Measurements from ENCODE around the gene LRRC1.

Gene LRRC1

GRCh38 chr6:53815381-53816119 is 20.7 kb downstream of the LRRC1 start:
- Histone ChIP-seq H3K27ac (ENCODE audit: low read length) (peak overlapping the region; percentile 15), H3K4me1 (ENCODE audit: control insufficient read depth in 1 of 2, insufficient read depth in 2 of 2, low read length in 2 of 2) (peaks cover 0 to 16% of the 10 kb centered on the region in 2 donors)

GRCh38 chr6:53818858-53819609 is 24.2 kb downstream of the LRRC1 start:
- peaks cover 0 to 18% of the 10 kb centered on the region in 2 donors for H3K4me1 ChIP-seq (ENCODE audit: control insufficient read depth in 1 of 2, insufficient read depth in 2 of 2, low read length in 2 of 2)
- H3K36me3 ChIP-seq (ENCODE audit: control insufficient read depth in 1 of 2, insufficient read depth in 2 of 2, low read length in 2 of 2), result no peaks in the 10 kb centered on the region

More at GRCh38 chr6:53815381-53816119, 20.7 kb downstream of the LRRC1 start:
- H3K9me3 ChIP-seq (ENCODE audit: control insufficient read depth in 1 of 2, low read length in 2 of 2), result no peaks in the 10 kb centered on the region
- H3K4me3 ChIP-seq (ENCODE audit: low read depth in 1 of 2, low read length in 2 of 2), result no peak overlapping the region
- no peaks in the 10 kb centered on the region for H3K27me3 ChIP-seq (ENCODE audit: low read depth, low read length)
- H3K36me3 ChIP-seq (ENCODE audit: control insufficient read depth in 1 of 2, insufficient read depth in 2 of 2, low read length in 2 of 2), result no peaks in the 10 kb centered on the region

GRCh38 chr6:53822401-53823125 is 27.8 kb downstream of the LRRC1 start:
- peaks cover 16 to 32% of the 10 kb centered on the region in 2 donors for H3K4me1 ChIP-seq (ENCODE audit: control insufficient read depth in 1 of 2, insufficient read depth in 2 of 2, low read length in 2 of 2)
- no peak overlapping the region for H3K4me3 ChIP-seq (ENCODE audit: low read depth in 1 of 2, low read length in 2 of 2)
- H3K27ac ChIP-seq (ENCODE audit: low read length), result no peak overlapping the region
- H3K9me3 ChIP-seq (ENCODE audit: control insufficient read depth in 1 of 2, low read length in 2 of 2), result no peaks in the 10 kb centered on the region
- no peaks in the 10 kb centered on the region for H3K27me3 ChIP-seq (ENCODE audit: low read depth, low read length)
- no peaks in the 10 kb centered on the region for H3K36me3 ChIP-seq (ENCODE audit: control insufficient read depth in 1 of 2, insufficient read depth in 2 of 2, low read length in 2 of 2)

More at GRCh38 chr6:53818858-53819609, 24.2 kb downstream of the LRRC1 start:
- Histone ChIP-seq H3K9me3 (ENCODE audit: control insufficient read depth in 1 of 2, low read length in 2 of 2) (no peaks in the 10 kb centered on the region), H3K4me3 (ENCODE audit: low read depth in 1 of 2, low read length in 2 of 2) (no peak overlapping the region), H3K27me3 (ENCODE audit: low read depth, low read length) (no peaks in the 10 kb centered on the region), H3K27ac (ENCODE audit: low read length) (no peak overlapping the region)

GRCh38 chr6:53824714-53825113 is 29.9 kb downstream of the LRRC1 start:
- H3K9me3 ChIP-seq (ENCODE audit: control insufficient read depth in 1 of 2, low read length in 2 of 2), result no peaks in the 10 kb centered on the region
- no peak overlapping the region for H3K4me3 ChIP-seq (ENCODE audit: low read depth in 1 of 2, low read length in 2 of 2)
- H3K4me1 ChIP-seq (ENCODE audit: control insufficient read depth in 1 of 2, insufficient read depth in 2 of 2, low read length in 2 of 2), result peaks cover 28 to 40% of the 10 kb centered on the region in 2 donors
- H3K27ac ChIP-seq (ENCODE audit: low read length), result no peak overlapping the region
- H3K36me3 ChIP-seq (ENCODE audit: control insufficient read depth in 1 of 2, insufficient read depth in 2 of 2, low read length in 2 of 2), result no peaks in the 10 kb centered on the region
- H3K27me3 ChIP-seq (ENCODE audit: low read depth, low read length), result no peaks in the 10 kb centered on the region

- no peak overlapping the region for H3K27ac ChIP-seq (ENCODE audit: low read length)
- no peaks in the 10 kb centered on the region for H3K27me3 ChIP-seq (ENCODE audit: low read depth, low read length)
- no peaks in the 10 kb centered on the region for H3K36me3 ChIP-seq (ENCODE audit: control insufficient read depth in 1 of 2, insufficient read depth in 2 of 2, low read length in 2 of 2)
- H3K4me3 ChIP-seq (ENCODE audit: low read depth in 1 of 2, low read length in 2 of 2), result no peak overlapping the region
- H3K4me1 ChIP-seq (ENCODE audit: control insufficient read depth in 1 of 2, insufficient read depth in 2 of 2, low read length in 2 of 2), result peaks cover 28 to 48% of the 10 kb centered on the region in 2 donors
- no peaks in the 10 kb centered on the region for H3K9me3 ChIP-seq (ENCODE audit: control insufficient read depth in 1 of 2, low read length in 2 of 2)
Observed at GRCh38 chr6:53825532-53826321, 30.9 kb downstream of the LRRC1 start.

- Histone ChIP-seq H3K4me3 (ENCODE audit: low read depth in 1 of 2, low read length in 2 of 2) (no peak overlapping the region), H3K4me1 (ENCODE audit: control insufficient read depth in 1 of 2, insufficient read depth in 2 of 2, low read length in 2 of 2) (peaks cover 28 to 42% of the 10 kb centered on the region in 2 donors), H3K9me3 (ENCODE audit: control insufficient read depth in 1 of 2, low read length in 2 of 2) (no peaks in the 10 kb centered on the region), H3K27ac (ENCODE audit: low read length) (no peak overlapping the region), H3K36me3 (ENCODE audit: control insufficient read depth in 1 of 2, insufficient read depth in 2 of 2, low read length in 2 of 2) (no peaks in the 10 kb centered on the region), H3K27me3 (ENCODE audit: low read depth, low read length) (no peaks in the 10 kb centered on the region)
Observed at GRCh38 chr6:53827531-53827930, 32.7 kb downstream of the LRRC1 start.

DNA sequence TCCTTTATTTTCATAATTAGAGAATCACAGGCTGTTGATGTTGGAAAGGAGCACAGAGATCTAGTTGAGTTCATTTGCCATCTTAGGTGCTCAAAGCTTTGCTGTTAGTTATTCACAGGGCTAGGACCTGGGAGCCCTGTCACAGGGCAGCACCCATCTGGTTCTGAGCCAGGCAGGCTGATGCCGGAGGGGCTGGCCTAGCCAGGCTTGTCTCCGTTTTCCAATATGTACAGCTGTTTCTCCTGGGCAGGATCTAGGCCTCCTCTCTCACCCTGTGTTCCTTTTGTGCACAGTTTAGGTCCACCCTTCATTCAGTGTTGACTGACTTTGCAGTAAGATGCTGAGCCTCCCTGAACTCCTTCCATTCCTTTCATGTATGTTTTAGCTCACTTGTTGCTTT is 33.4 kb downstream of the LRRC1 start:
- no peak overlapping the region for H3K4me3 ChIP-seq (ENCODE audit: low read depth in 1 of 2, low read length in 2 of 2)
- no peak overlapping the region for H3K27ac ChIP-seq (ENCODE audit: low read length)

DNA sequence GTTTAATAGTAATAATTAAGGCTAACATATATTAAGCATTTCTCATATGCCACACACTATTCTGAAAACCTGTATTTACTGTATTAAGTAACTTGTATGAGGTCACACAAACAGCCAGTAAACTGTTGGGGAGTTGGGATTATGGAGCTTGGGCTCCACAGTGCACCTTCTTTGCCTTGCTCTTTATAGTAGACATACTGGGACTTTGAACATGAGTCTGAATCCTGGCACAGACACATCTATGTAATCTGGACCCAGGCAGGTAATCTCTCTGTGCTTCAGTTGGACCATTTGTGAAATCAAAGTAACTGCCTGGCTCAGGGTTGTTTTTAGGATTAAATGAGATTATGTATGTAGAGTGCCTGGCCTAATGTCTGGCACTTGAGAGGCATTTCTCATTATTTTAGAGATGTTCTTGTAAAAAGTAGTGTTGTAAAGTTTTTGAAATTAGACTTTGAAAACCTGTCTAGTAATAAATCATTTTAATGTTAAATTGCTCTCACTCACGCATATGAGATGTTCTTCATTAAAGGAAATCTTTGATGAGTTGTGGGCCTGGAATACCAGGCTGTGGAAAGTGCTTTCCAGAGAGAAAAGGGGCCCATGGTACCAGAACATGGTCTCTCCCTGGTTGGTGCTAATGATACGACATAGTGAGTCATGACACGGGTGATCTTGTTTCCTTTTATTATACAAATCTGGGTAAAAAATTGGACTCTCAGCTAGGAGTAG is 34.3 kb downstream of the LRRC1 start:
- Histone ChIP-seq H3K36me3 (ENCODE audit: control insufficient read depth in 1 of 2, insufficient read depth in 2 of 2, low read length in 2 of 2) (no peaks in the 10 kb centered on the region), H3K4me1 (ENCODE audit: control insufficient read depth in 1 of 2, insufficient read depth in 2 of 2, low read length in 2 of 2) (peaks cover 32 to 42% of the 10 kb centered on the region in 2 donors), H3K27ac (ENCODE audit: low read length) (no peak overlapping the region), H3K27me3 (ENCODE audit: low read depth, low read length) (no peaks in the 10 kb centered on the region), H3K4me3 (ENCODE audit: low read depth in 1 of 2, low read length in 2 of 2) (no peak overlapping the region), H3K9me3 (ENCODE audit: control insufficient read depth in 1 of 2, low read length in 2 of 2) (no peaks in the 10 kb centered on the region)

More for the DNA sequence above, 33.4 kb downstream of the LRRC1 start:
- Histone ChIP-seq H3K4me1 (ENCODE audit: control insufficient read depth in 1 of 2, insufficient read depth in 2 of 2, low read length in 2 of 2) (peaks cover 32 to 42% of the 10 kb centered on the region in 2 donors), H3K9me3 (ENCODE audit: control insufficient read depth in 1 of 2, low read length in 2 of 2) (no peaks in the 10 kb centered on the region), H3K36me3 (ENCODE audit: control insufficient read depth in 1 of 2, insufficient read depth in 2 of 2, low read length in 2 of 2) (no peaks in the 10 kb centered on the region), H3K27me3 (ENCODE audit: low read depth, low read length) (no peaks in the 10 kb centered on the region)

GRCh38 chr6:53829698-53830221 is 35.0 kb downstream of the LRRC1 start:
- Histone ChIP-seq H3K4me1 (ENCODE audit: control insufficient read depth in 1 of 2, insufficient read depth in 2 of 2, low read length in 2 of 2) (peaks cover 32 to 42% of the 10 kb centered on the region in 2 donors), H3K27me3 (ENCODE audit: low read depth, low read length) (no peaks in the 10 kb centered on the region), H3K36me3 (ENCODE audit: control insufficient read depth in 1 of 2, insufficient read depth in 2 of 2, low read length in 2 of 2) (no peaks in the 10 kb centered on the region), H3K9me3 (ENCODE audit: control insufficient read depth in 1 of 2, low read length in 2 of 2) (no peaks in the 10 kb centered on the region), H3K27ac (ENCODE audit: low read length) (peak overlapping the region; percentile 24), H3K4me3 (ENCODE audit: low read depth in 1 of 2, low read length in 2 of 2) (no peak overlapping the region)

DNA sequence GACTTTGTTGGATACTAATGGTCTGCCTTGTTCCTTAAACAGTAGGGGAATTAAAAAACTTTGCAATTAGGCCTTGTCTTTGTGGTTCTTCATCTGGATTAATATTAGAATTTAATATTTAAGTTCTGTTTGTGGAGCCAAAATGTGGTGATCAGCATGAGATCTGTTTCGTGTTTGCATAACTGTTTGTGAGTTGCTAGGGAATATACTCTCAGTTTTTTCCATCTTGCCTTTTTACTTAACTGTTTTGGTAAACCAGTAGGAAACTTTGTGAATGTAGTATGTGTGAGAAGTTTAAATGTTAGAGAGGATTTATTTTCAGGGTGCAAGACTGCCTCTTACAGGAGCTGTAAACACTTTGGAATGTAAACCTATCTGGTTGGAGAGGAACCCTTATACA is 35.6 kb downstream of the LRRC1 start:
- Histone ChIP-seq H3K4me3 (ENCODE audit: low read depth in 1 of 2, low read length in 2 of 2) (no peak overlapping the region), H3K4me1 (ENCODE audit: control insufficient read depth in 1 of 2, insufficient read depth in 2 of 2, low read length in 2 of 2) (peaks cover 32 to 38% of the 10 kb centered on the region in 2 donors), H3K36me3 (ENCODE audit: control insufficient read depth in 1 of 2, insufficient read depth in 2 of 2, low read length in 2 of 2) (no peaks in the 10 kb centered on the region), H3K9me3 (ENCODE audit: control insufficient read depth in 1 of 2, low read length in 2 of 2) (no peaks in the 10 kb centered on the region), H3K27ac (ENCODE audit: low read length) (peak overlapping the region; percentile 24), H3K27me3 (ENCODE audit: low read depth, low read length) (no peaks in the 10 kb centered on the region)

Data from muscle layer of duodenum (tissue), 2 donors.